Epithelial cell of prostate (primary cell): Measurements from ENCODE around the gene SLC9A6.
"Not testable (repeated sequence)": the region's sequence is repeated elsewhere in the genome, so short reads cannot be mapped to it uniquely, and the experiment has no call there.

Experiments used
- DNase-seq: peaks from one replicate; pipeline ENCODE4 v3.0.0-alpha.2; 2011; ENCODE audit warnings: low read depth, low spot score
- H3K27ac ChIP-seq: fragments of 450-650 bp; 2 replicates; pipeline ENCODE4 v1.5.1; 2017; ENCODE audit warnings: mild to moderate bottlenecking

SLC9A6 gene

GRCh38 chrX:136028383-136028984, 43.2 kb downstream of the SLC9A6 start:
- no peak overlapping the region for H3K27ac ChIP-seq
- no peak for DNase-seq

GRCh38 chrX:136029766-136030165, 44.5 kb downstream of the SLC9A6 start:
- DNase-seq = no peak
- H3K27ac ChIP-seq = no peak overlapping the region

GRCh38 chrX:136030303-136031191, 45.3 kb downstream of the SLC9A6 start:
- DNase-seq = no peak
- no peak overlapping the region for H3K27ac ChIP-seq

- H3K27ac ChIP-seq = no peak overlapping the region
- no peak for DNase-seq
Measured at GRCh38 chrX:136031626-136032025, 46.4 kb downstream of the SLC9A6 start.

GRCh38 chrX:136032370-136032769, 47.1 kb downstream of the SLC9A6 start:
- H3K27ac ChIP-seq = no peak overlapping the region
- no peak for DNase-seq

GRCh38 chrX:136034668-136035067, 49.4 kb downstream of the SLC9A6 start:
- H3K27ac ChIP-seq = no peak overlapping the region
- no peak for DNase-seq

- no peak overlapping the region for H3K27ac ChIP-seq
- no peak for DNase-seq
Measured at GRCh38 chrX:136035663-136036062, 50.4 kb downstream of the SLC9A6 start.

GRCh38 chrX:136039485-136039884, 54.2 kb downstream of the SLC9A6 start:
- DNase-seq = no peak
- no peak overlapping the region for H3K27ac ChIP-seq

- no peak for DNase-seq
- no peak overlapping the region for H3K27ac ChIP-seq
Measured at GRCh38 chrX:136039968-136040367, 54.7 kb downstream of the SLC9A6 start.

GRCh38 chrX:136041254-136041812, 56.1 kb downstream of the SLC9A6 start:
- DNase-seq = no peak
- no peak overlapping the region for H3K27ac ChIP-seq

- no peak overlapping the region for H3K27ac ChIP-seq
- no peak for DNase-seq
Measured at GRCh38 chrX:136045008-136045407, 59.8 kb downstream of the SLC9A6 start.

GRCh38 chrX:136046295-136047015, 61.2 kb downstream of the SLC9A6 start:
- no peak for DNase-seq
- peak overlapping the region; percentile 18 for H3K27ac ChIP-seq

GRCh38 chrX:136047016-136047642, 61.9 kb downstream of the SLC9A6 start:
- DNase-seq = no peak
- peak overlapping the region; percentile 18 for H3K27ac ChIP-seq

GRCh38 chrX:136047969-136048368, 62.7 kb downstream of the SLC9A6 start:
- DNase-seq = no peak
- H3K27ac ChIP-seq = no peak overlapping the region

GRCh38 chrX:136048446-136048845, 63.2 kb downstream of the SLC9A6 start:
- H3K27ac ChIP-seq = no peak overlapping the region
- no peak for DNase-seq

- no peak for DNase-seq
- H3K27ac ChIP-seq = no peak overlapping the region
Measured at GRCh38 chrX:136049608-136050007, 64.4 kb downstream of the SLC9A6 start.

- DNase-seq = not testable (repeated sequence)
Measured at GRCh38 chrX:136050875-136051274, 65.6 kb downstream of the SLC9A6 start.

GRCh38 chrX:136051611-136052010, 66.4 kb downstream of the SLC9A6 start:
- no peak overlapping the region for H3K27ac ChIP-seq
- no peak for DNase-seq

More at GRCh38 chrX:136050875-136051274, 65.6 kb downstream of the SLC9A6 start:
- H3K27ac ChIP-seq = not testable (repeated sequence)

GRCh38 chrX:136055651-136056221, 70.5 kb downstream of the SLC9A6 start:
- no peak for DNase-seq
- no peak overlapping the region for H3K27ac ChIP-seq

GRCh38 chrX:136057567-136057966, 72.3 kb downstream of the SLC9A6 start:
- no peak for DNase-seq

More at GRCh38 chrX:136057567-136057966, 72.3 kb downstream of the SLC9A6 start:
- no peak overlapping the region for H3K27ac ChIP-seq
